Activated CD8-positive, alpha-beta memory T cell treated with anti-CD3 and anti-CD28 coated beads, Interleukin-2, amount 50 U/mL, for 48 hours (primary cell): ENCODE results near the gene CYP26B1.
A peak's percentile ranks its signal among the peaks of the same experiment; 100 is the strongest.

ENCODE experiments used
- DNase-seq: peaks from one replicate; pipeline ENCODE4 v3.0.0-alpha.2; 2020

Gene CYP26B1

DNA sequence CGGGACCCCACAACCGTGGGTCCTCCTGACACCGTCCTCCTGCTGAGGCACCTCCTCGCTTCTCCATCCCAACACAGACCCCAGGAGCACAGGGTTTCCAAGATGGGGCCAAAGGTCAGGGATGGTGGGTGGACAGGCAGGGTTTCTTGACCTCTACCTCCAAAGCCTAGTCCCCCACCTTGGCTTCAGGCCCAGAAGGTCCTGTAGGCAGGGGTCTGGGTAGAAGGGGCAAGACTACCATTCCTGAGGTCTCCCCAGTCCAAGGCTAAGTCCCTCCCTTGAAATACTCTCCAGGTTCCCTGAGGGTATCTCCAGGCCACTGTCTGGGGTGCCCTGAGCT lies 7.1 kb downstream of the CYP26B1 start:
- DNase-seq, result peak; percentile 42

DNA sequence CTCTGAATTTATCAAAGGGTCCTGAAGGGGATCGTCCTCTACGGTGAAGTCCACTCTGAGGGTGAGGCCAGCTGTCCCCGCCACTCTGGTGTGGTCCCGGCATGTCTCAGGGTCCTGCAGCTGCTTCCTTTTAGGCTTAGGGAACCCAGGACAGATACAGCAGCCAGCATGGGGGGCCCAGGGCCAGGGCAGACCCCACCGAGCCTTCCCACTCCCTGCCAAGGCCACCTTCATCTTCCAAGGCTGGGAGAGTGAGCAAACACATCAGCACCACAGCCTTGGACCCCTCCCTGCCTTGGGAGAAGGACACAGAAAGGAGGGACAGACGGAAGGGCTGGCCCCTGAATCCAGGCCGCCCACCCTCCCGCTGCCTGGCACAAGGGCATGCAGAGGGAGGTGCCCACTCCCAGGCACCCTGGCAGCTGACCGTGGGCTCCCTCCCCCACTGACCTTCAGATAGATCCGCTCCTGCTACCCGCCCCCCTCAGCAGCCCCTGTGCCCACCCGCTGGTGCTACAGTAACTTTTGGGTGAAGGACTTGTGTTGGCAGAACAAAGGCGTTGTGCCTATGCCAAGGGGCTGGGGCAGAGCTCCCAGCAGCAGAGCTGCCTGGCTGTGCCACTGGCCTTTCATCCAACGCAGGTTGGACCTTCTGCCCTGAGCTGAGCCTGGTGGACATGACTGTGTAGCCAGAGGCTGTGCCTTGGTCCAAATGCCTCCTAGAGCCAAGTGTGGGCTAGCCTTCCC lies 7.6 kb downstream of the CYP26B1 start:
- peak; percentile 40 for DNase-seq

DNA sequence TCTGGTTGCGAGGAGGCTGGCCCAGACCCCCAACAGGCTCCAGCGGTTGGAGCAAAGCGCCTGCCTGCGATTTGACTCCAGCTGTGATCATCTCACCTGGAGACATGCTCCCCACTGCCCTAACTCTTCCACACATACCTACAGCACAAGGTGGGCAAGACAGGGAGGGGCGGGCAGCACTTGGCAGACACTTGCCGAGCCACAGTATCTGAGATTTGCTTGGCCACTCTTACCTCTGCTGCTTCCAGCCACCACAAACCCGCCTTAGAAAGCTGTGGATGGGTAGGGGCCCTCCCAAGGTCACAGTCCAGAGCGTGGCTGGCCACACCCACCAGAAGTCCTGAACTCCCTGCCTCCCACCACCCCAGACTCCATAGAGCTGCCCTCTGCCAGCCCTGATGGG lies 8.2 kb downstream of the CYP26B1 start:
- DNase-seq, result no peak

DNA sequence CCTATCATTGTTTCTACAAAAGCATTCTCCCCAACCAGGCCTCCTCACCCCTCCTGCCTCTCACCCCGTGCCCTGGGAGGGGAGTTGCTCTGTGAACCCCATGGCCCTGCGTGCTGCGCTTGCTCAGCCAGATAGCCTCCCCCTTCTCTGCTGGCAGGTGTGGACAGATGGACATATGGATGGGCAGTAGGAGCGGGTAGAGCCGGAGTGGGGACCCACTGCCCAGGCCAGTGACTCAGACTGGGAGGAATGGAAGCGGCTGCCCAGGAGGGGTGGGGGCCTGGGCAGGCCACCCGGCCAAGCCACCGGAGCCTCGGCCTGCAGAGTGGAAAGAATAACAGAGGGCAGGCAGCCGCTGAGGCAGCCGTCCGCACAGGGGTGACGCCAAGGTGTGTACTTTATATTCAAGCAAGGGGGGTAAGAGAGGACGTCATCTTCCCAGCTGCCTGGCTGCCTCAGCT lies 8.7 kb downstream of the CYP26B1 start:
- DNase-seq, result peak; percentile 45

DNA sequence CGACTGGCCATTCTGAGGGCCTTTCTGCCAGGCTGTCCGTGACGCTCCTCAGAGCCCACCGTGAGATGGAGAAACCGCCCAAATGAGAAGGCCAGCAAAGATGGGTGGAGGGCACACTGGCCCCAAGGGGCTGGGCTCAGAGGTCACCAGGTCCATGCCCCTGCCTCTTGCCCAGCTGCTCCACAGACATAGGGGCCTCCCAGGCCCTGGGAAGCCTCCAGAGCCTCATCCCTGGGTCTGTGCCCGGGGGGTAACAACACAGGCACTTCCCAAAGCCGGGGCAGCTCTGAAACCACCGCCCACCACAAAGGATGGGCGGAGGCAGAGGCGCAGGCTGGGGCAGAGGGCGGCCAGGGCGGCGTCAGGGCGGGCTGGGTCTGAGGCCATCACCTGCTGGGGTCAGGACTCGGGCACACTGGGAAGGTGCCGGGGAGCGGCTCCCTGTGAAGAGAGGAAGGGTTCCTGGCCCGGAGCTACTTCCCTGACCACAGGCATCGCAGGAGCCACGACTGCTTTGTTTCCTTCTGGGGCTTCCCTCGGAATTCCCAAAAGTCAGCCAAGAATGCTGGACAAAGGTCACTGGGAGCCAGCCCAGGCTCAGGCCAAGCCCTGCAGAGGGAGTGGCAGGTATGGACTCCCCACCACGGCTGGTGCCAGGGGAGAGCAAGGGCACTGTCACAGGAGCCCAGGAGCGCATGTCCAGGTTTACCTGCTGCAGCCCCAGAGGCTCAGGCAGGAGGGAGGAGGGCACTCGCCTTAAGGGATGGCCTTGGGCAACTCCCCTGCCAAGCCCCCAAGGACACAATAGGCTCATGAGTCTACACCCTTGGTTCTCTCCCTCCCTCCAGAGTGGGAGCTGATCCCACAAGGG lies 9.4 kb downstream of the CYP26B1 start:
- no peak for DNase-seq

DNA sequence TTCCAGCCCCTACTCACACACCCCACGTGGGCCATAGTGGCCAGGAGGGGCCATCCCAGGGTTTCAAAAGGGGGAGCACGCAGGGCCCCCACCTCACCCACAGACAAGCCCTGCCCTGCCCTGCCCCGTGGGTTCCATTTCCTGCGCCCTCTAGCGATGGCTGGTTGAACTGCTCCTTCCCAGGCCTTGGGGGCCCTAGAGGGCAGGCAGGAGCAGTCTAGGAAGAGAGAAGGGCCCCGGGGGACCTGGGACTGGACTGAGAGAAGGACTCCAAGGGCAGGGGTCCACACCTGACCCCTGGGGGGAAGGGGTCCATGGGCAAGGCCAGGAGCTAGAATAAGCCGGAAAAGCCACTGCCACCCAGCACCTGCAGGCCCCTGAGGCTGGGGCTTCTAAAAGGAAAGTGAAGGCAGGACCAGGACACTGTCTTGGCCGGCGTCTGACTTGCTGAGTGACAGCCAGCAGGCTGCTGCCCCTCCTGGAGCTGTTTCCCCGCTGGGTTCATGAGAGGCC lies 10.1 kb downstream of the CYP26B1 start:
- DNase-seq, result peak; percentile 94

DNA sequence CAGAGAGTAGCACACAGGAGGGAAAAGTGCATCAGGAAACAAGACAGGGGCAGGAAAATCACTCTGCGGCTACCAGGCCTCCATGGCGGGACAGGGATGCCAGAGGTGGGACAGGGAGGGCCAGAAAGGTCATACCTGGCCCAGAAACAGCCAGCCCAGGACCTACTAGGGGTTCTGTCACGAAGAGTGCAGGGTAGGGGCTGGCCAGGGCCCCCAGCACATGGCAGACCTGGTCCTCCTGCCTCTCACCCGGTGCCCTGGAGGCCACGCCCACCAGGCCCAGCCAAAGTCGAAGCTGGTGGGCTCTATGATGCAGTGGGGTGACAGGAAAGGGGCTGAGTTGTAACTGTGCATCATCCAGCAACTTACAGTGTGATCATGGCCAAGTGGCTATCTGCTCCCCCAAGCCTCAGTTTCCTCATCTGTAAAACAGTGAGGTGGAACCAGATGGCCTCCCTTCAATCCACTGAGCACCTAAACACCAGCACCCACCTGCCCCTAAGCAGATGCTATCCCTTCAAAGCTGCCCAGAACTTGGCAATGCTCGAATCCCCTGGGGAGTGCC lies 10.6 kb downstream of the CYP26B1 start:
- DNase-seq, result no peak

DNA sequence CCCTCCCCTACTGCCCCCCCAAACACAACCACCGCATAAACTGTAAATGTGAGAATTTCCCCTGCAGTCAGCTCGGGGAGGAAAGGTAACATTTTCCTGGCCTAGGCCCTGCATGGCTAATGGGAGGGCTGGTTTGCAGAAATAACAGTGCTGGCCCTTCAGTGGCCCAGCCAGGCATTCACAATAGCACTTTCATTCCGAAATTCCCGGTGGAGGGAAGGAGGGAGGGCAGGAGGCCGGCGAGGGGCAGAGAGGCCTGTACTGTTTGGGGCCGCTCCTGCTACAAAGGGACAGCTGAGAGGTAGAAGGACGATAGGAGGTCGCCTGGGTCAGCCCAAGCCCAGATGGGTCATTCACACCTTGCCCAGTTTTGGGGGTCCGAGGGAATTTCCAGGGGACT lies 11.3 kb downstream of the CYP26B1 start:
- DNase-seq, result no peak

DNA sequence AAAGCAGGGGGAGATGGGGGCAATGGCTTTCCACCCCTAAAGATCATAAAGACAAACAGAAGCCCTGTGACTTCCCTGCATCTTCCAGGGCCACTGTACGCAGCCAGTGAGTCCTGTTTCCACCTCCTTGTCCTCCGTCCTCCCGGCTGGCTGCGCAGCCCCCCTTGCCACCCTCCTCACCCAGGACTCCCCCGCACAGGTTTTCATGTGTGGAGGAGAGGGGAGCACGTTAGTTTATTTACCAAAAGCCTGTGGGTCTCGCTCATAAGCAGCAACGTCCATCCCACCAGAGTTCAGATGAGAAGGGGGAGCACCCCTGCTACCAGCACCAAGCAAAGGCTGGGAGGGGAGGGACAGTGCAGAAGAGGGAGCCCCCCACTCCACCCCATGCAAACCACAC lies 11.7 kb downstream of the CYP26B1 start:
- DNase-seq, result no peak

DNA sequence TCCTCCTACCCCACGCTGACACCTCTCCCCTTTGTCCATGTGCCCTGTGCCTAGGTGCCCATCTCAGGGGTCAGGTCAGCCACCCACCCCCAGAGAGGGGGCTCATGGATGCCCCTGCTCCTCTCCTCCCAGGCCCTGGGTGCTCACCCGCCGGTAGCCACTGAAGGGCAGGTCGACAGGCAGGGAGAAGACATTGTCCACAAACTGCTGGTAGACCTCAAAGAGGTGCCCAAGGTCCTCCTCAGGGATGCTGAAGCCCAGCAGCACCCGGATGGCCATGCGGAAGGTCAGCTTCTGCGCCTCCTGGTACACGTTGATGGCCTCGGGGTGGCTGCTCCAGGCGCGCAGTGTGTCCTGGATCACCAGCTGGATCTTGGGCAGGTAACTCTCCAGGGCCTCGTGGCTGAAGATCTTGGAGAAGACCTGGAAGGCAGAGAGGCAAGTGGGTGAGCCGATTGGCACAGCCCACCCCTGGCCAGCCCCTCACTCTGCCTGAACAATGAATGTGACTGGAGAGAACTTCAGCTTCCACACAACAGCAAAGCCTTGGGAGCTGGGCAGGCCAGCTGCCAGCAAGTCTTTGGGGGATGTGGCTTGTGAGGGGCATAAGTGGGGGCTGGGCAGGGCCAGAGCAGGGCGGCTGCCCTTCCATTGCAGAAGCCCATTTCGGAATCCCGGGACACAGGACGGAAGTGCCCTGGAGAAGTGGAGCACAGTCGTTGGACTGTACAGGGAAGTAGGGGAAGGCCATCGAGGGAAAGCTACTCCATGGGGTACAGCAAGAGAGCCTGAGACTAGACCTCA lies 12.5 kb downstream of the CYP26B1 start:
- DNase-seq, result no peak

DNA sequence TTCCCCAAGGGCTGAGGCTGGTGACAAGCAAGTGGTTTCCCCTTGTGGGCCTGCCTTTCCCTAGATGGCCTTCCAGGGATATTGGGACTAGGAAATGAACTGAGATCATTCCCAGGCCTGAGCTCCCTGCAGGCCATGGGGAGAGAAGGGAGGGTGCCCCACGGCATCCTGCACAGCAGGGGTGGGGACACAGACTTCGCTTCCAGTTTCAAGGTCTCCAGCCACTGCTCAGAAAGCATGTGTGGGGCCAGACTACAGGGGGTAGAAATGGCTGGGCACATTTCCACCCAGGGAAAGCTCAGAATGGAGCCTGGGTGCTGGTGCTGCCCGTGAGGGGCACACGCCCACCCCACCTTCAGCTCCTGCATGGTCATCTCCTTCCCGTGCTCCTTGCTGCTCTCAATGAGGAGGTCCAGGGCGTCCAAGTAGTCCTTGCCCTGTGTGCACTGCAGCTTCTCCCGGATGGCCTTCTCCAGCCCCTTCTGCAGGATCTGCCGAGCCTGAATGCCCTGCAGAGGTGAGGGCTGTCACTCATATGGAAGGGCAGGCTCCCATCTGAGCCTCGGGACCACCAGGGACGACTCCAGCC lies 13.2 kb downstream of the CYP26B1 start:
- no peak for DNase-seq

DNA sequence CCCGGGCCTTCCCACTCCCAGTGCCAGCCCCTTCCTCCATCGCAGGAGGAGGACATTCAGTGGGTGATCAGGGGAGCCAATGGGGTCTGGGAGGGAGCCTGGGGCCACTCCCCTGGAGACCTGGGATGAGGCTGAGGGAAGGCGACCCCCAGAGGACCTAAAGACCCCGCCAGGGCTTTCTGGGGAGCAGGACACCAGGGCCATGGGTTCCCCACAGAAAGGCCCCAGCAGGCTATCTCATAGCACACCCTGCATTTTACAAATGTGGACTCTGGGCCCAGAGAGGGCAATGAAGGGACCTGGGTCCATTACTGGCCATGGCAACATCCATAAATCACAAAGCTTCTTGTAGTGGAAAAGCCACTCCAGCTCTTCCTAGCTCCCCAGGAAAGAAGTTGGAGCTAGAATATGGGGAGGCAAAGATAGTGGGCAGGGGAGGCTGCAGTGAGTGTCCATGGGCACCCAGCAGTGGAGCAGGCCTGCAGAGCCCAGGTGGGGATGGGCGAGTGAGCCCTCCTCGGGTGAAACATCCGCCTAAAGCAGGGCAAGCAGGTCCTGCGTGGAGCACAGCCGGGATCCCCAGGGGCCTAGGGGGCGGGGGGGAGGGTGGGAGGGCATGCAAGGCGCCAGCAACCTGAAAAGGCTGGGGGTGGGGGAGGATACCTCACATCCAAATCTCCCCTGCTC lies 13.8 kb downstream of the CYP26B1 start:
- DNase-seq, result no peak

DNA sequence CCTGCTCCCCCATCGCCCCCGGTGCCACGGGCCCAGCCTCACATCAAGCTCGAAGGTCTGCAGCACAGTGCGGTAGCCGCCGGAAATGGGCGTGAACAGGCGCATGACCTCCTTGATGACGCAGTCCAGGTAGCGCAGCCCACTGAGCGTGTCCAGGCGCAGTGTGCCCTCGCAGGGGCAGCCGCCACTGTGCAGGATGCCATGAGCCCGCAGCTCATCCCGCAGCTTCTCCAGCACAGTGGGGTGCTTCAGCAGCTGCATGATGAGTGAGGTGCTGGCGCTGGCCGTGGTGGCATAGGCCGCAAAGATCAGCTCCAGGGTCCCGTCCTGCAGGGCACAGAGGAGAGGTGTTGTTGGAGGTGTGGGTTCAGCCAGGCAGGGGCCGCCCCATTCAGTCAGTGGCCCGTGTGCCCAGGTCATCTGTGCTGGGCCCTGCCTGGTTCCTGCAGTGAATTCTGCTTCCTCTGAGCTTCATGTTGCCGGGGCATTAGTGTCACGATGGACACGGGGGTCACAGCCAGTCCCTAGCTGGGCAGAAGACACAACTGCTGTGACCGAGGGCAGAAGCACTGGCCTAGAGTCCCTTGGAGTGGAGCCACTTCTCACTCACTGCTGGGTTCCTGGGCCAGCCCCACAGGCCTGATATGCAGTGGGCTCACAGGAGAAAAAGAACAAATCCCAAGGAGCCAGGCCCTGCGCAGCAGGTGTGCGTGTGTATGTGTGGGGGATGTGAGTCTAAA lies 14.5 kb downstream of the CYP26B1 start:
- no peak for DNase-seq

DNA sequence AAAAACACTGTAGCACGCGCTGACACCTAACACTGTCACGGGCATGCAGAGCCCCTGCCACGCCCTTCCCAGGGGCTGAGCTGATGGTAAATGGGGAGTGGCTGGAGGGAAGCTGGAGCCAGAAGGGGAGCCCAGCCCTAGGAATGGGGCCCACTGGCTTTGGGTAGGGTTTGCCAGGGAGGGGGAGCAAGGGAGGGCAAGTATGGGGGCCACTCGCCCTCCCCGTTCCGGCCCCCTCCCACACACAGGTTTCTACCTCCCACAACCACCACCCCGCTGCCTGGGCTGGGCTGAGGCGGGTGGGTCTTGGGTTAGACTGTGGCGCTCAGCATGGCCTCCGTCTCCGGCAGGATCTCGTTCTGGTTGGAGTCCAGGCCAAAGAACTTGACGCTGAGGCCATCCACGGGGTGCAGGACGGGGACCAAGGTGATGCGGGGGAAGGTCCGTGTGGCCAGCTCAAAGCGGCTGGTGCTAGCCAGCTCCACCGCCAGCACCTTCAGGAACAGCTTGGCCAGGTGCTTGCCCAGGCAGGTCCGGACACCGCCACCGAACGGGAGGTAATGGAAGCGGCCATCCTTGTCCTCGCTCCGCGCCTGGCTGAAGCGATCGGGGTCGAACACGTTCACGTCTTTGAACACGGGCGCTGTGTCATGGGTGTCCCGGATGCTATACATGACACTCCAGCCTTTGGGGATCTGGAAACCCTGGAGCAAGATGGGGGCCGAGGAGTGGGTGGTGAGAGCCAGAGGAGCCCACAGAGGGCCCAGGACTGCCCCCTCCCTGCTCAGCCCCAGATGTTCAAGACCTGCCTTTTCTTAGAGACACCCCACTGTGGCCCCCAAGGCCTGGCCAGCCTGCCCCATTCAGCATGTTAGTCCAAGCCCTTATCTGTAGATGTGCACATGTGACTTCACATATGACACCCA lies 15.5 kb downstream of the CYP26B1 start:
- peak; percentile 23 for DNase-seq

DNA sequence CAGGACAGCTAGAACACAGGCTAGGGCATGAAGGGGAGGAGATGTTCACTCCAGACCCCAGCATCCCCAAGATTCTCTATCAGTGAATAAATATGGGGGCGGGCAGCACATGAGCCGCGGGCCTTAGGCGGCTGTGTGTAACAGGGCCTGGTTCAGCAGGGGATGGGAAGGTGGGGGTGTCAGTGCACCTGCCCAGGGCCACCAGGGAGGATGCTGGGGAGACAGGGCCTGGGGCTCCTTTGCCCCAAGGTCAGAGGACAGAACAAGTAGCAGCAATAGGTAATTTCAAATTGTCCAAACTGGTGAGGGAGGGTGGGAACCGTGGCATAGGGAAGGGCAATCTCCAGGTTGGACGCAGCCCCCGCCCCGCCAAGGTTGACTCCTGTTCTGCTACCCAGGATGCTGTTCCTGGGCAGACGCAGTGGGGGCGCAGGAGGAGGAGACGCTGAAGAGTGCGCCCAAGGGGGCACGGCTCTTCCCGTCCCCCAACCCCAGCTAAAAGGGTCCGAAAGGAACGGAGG lies 16.2 kb downstream of the CYP26B1 start:
- DNase-seq, result peak; percentile 20

DNA sequence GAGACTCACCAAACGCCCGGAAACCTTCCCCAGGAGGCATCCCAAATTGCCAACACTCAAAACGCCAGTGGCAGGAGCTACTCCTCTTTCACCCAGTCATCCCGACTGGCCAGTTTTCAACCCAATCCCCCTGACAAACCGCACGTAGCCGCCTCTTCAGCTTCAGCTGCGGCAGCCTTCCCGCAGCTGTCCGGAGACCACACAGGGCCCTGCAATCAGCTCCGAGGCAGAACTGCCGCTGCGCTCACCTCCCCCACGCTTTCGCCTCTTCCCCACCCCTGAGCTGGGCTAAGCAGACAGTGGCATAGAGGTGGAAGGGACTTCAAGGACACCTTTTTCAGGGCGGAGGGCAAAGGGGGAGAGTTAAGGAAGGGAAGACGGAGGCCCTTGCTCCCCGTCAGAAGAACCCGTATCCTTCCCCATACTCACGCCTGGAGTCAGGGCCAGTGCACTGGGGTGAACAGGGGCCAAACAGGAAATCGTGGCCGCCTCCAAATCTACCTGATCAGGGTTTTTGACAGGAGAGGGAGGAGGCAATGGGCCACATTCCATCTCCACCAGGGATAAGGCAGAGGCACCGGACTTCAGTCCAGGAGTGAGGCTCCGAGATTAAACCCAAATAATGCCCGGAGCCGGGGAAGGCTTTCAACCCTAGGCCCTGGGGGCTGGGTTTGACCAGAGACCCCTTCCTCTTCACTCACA lies 16.9 kb downstream of the CYP26B1 start:
- peak; percentile 7 for DNase-seq

DNA sequence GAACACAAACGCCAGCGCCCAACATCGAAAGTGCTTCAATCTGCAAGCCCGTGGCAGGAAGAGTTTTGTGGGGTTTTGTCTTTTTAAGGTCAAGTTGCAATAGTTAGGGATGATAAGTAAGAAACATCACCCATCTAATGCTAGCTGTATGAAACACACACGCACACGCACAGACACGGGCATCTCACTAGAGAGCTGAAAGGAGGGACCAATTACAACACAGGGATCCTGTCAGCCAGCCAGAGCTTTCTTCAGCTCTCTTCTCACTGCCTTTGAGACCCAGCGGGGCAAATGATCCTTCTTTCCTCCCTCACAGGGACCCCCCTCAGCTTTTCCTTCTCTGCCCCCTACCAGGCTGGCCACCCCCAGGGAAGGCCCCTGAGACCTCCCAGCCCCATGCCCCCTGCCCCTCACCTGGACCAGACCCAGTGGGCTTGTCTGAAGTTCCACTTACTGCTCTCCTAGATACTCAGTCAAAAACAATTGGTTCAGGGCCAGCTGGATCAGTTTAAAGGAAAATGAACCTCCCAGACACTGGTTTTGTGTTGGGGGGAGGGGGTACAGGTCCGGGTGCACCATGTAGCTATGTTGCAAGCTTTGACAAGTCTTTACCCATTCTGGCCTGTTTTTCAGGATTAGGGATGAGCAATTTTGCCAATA lies 17.9 kb downstream of the CYP26B1 start:
- DNase-seq, result peak; percentile 7

DNA sequence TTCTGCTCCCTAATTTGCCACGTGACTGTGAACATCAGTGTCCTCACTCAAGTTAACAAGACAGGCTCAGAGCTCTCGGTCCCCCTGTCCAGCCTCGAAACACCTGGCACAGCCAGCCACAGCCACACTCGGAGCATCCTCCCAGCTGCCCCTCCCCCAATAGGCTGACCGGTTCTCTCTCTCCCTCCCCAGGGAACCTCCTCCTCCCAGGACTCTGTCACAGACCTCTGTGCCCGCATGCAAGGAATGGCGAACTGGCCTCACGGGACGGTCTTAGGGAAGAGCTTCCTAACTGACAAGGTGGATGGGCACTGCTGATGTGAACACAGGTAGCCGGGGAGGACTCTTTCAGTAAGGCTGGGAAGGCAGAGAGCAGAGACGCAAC lies 18.8 kb downstream of the CYP26B1 start:
- DNase-seq, result peak; percentile 35
